ENCODE results near the gene LAS1L.

DNA sequence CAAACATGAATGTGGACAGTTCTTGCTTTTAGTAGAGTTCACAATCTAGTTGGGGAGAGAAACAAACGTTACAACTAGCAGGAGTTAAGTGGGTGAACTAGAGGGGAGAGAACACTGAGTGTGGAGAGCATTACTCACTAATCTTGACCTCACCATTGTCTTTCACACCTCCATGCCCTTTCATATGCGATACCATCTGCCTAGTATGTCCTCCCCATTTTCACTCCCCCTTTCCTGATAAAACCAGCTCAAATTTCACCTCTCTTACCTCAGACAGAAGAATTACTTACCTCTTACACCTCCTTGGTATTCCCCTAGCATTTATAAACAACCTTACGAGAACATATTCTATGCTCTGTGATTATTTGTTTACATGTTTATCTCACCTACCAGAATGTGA is 53.6 kb downstream of the LAS1L start:
- TF ChIP-seq FOS (IDR thresholded peaks at IDR 0.05; ENCODE audit: borderline replicate concordance, insufficient read depth, low read length) (no peak), POLR2A (IDR thresholded peaks at IDR 0.05; ENCODE audit: low read depth, low read length) (no peak), GATA2 (IDR thresholded peaks at IDR 0.05; ENCODE audit: insufficient read depth, insufficient read length, low read depth, low read length) (no peak), JUN (IDR thresholded peaks at IDR 0.05; ENCODE audit: borderline replicate concordance, insufficient read depth, insufficient read length, low read depth) (no peak), EZH2 (IDR thresholded peaks at IDR 0.05; ENCODE audit: borderline replicate concordance, low read depth, low read length, severe bottlenecking) (no peak), POLR2AphosphoS5 (IDR thresholded peaks at IDR 0.05; ENCODE audit: insufficient read depth, low read depth, low read length) (no peak), MYC (IDR thresholded peaks at IDR 0.05; ENCODE audit: low read depth, low read length) (no peak)
- TF ChIP-seq, protein P1, sequence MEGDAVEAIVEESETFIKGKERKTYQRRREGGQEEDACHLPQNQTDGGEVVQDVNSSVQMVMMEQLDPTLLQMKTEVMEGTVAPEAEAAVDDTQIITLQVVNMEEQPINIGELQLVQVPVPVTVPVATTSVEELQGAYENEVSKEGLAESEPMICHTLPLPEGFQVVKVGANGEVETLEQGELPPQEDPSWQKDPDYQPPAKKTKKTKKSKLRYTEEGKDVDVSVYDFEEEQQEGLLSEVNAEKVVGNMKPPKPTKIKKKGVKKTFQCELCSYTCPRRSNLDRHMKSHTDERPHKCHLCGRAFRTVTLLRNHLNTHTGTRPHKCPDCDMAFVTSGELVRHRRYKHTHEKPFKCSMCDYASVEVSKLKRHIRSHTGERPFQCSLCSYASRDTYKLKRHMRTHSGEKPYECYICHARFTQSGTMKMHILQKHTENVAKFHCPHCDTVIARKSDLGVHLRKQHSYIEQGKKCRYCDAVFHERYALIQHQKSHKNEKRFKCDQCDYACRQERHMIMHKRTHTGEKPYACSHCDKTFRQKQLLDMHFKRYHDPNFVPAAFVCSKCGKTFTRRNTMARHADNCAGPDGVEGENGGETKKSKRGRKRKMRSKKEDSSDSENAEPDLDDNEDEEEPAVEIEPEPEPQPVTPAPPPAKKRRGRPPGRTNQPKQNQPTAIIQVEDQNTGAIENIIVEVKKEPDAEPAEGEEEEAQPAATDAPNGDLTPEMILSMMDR (IDR thresholded peaks at IDR 0.05; ENCODE audit: extremely low read depth in 1 of 2, insufficient read depth in 1 of 2, low read depth in 1 of 2, low read length in 2 of 2): no peak
- TF ChIP-seq, protein P2, sequence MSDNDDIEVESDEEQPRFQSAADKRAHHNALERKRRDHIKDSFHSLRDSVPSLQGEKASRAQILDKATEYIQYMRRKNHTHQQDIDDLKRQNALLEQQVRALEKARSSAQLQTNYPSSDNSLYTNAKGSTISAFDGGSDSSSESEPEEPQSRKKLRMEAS (IDR thresholded peaks at IDR 0.05; ENCODE audit: insufficient read depth, insufficient read length): no peak

Data from endothelial cell of umbilical vein (primary cell).